Measurements from ENCODE around the gene MFN2.

DNA sequence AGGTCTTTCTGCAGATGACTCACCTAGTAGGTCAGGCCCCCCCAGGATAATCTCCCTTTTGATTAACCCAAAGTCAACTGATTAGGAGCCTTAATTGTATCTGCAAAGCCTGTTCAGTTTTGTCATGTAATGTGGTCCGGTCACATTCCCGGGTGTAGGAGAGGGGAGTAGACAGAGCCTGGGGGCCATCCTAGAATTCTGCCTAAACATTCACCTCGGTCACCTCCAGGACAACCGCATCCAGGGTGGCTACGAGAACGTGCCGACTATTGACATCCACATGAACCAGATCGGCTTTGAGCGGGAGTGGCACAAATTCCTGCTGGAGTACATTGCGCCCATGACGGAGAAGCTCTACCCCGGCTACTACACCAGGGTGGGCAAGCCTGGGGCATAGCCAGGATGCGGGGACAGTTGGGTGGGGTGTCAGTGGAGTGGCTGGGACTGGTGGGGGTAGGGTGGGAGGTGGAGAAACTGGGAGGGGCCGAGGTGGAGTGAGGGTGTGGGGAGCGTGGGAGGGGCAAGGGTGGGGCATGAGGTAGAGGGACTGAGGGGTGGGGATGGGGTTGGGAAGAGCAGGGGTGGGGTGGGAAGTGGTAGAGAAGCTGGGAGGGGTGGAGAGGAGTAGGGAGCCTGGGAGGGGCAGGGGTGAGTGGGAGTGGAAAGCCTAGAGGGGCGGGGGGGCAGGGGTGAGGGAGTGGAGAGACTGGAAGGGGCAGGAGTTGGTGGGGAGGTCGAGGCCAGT lies 9.6 kb upstream of the MFN2 start:
- TF ChIP-seq, protein P1, sequence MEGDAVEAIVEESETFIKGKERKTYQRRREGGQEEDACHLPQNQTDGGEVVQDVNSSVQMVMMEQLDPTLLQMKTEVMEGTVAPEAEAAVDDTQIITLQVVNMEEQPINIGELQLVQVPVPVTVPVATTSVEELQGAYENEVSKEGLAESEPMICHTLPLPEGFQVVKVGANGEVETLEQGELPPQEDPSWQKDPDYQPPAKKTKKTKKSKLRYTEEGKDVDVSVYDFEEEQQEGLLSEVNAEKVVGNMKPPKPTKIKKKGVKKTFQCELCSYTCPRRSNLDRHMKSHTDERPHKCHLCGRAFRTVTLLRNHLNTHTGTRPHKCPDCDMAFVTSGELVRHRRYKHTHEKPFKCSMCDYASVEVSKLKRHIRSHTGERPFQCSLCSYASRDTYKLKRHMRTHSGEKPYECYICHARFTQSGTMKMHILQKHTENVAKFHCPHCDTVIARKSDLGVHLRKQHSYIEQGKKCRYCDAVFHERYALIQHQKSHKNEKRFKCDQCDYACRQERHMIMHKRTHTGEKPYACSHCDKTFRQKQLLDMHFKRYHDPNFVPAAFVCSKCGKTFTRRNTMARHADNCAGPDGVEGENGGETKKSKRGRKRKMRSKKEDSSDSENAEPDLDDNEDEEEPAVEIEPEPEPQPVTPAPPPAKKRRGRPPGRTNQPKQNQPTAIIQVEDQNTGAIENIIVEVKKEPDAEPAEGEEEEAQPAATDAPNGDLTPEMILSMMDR (IDR thresholded peaks at IDR 0.05): no peak
- no peak for TF ChIP-seq POLR2A (IDR thresholded peaks at IDR 0.05)
